Transverse colon (tissue), 4 donors: ENCODE results near the gene SF3B3. TPM values are rescaled to one million over a fixed set of nuclear protein-coding genes. Genes with fewer than 3 reads are reported as not detected.

Experiments used
- DNase-seq: peaks from one replicate; pipeline ENCODE4 v3.0.0-alpha.2; 2019
- H3K27ac ChIP-seq, 4 donors: fragments of 200-600 bp; sonication (generic); 2 replicates each; pipeline ENCODE4 v1.5.1; 2016 to 2018; ENCODE audit warnings: inconsistent platforms in 4 of 4
- H3K27me3 ChIP-seq: fragments of 200-600 bp; sonication (generic); 2 replicates; pipeline ENCODE4 v1.5.1; 2017; ENCODE audit warnings: inconsistent platforms
- H3K36me3 ChIP-seq, 4 donors: fragments of 200-600 bp; sonication (generic); 2 replicates each; pipeline ENCODE4 v1.5.1; 2017 to 2019; ENCODE audit warnings: inconsistent platforms in 4 of 4
- H3K4me1 ChIP-seq, 4 donors: fragments of 200-600 bp; sonication (generic); 2 replicates each; pipeline ENCODE4 v1.5.1; 2017 to 2020; ENCODE audit warnings: inconsistent platforms in 4 of 4
- H3K4me3 ChIP-seq, 4 donors: fragments of 200-600 bp; sonication (generic); 1 replicate in 1 of 4; 2 replicates in 3 of 4; pipeline versions ENCODE4 v1.5.1 to v1.6.1; 2017 to 2019; ENCODE audit warnings: inconsistent platforms in 4 of 4
- H3K9me3 ChIP-seq, 2 donors: fragments of 200-600 bp; sonication (generic); 2 replicates each; pipeline ENCODE4 v1.5.1; 2017 to 2019; ENCODE audit warnings: inconsistent platforms in 2 of 2
- EP300 ChIP-seq: sonication (generic); formaldehyde crosslinking; IDR thresholded peaks from one replicate; pipeline ENCODE4 v1.6.1; 2017; ENCODE audit warnings: antibody characterized with exemption, low read depth
- POLR2A ChIP-seq: fragments of 450-650 bp; IDR thresholded peaks from one replicate; pipeline ENCODE4 v1.6.1; 2016; ENCODE audit warnings: antibody characterized with exemption, mild to moderate bottlenecking, moderate library complexity
- POLR2AphosphoS5 ChIP-seq, 3 donors: sonication (generic); formaldehyde crosslinking; IDR thresholded peaks; one replicate each; pipeline ENCODE4 v1.6.1; 2016; ENCODE audit warnings: antibody characterized with exemption in 3 of 3
- WGBS, 2 donors: methylation state at CpG; one replicate each; pipeline ENCODE4 v1.1.5; 2018; ENCODE audit warnings: low coverage in 1 of 2; 5-methylcytosine and 5-hydroxymethylcytosine counted together
- in situ Hi-C, 4 donors: fragments of 200-750 bp; cut with MboI; loops; one replicate each; pipeline versions ENCODE4 v1.15.0 to v1.15.1; 2017; ENCODE audit warnings: low sequenced_read_pairs in 3 of 4, low pct_ligation_motif_present in 1 of 4, low pct_unique_long_range_greater_than_20kb in 1 of 4
- intact Hi-C: fragments of 100-400 bp; cut with DNase I; formaldehyde crosslinking; loops from one replicate; pipeline ENCODE4 v1.15.1; 2023; ENCODE audit warnings: low total_unique reads
- total RNA-seq, 4 donors: library from RNA; depleted of rRNA; stranded (reverse); fragments of >200 nt; gene quantifications; one replicate each; pipeline ENCODE4 v1.1.0, GENCODE V29; 2016
- TF ChIP-seq, protein P1 (sequence below), 5 experiments: fragments of 200-600 bp in 3 of 5; fragments of 450-650 bp in 2 of 5; sonication (generic) in 3 of 5; IDR thresholded peaks; 1 replicate in 2 of 5; 2 replicates in 3 of 5; pipeline ENCODE4 v1.5.1; 2016 to 2017; ENCODE audit warnings: antibody characterized with exemption in 5 of 5, inconsistent platforms in 3 of 5, mild to moderate bottlenecking in 2 of 5, moderate library complexity in 1 of 5

SF3B3 gene
- total RNA-seq, 4 donors from 2014 or later, result 59.5 to 135 (median 72.8) TPM

DNA sequence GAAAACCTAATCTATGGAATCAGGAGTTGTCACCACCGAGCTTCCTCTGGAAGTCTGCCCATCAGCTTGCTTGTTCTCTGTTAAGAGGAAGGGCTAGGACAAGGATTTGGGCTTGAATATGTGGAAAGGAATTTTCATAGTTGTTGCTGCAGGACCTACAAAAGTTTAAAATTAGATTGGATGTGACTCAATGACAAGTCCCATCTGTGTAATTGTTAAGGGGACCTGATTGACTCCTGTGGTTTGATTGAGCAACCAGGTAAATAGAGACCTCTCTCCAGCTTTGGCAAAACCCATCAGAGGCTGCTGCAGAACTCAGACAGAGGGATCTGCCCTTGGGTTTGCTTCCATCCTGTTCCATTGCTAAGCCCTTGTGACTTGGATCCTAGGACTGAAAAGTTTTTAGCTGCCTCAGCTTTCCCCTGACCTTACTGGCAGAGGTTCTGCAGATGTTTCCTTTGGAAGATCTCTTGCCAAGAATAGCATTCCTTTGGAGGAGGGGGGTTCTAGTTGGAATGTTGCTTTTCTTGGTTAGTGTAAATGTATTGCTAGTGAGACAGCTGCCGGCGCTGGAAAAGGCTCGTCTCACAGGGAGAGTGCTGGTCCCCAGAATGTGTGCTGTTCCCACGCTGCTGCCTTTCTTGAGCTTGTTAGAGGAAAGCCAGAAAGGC lies 50.0 kb downstream of the SF3B3 start:
- WGBS, 2 donors, result 36 to 55% methylated on average over 5 of the region's 5 CpGs
- H3K4me1 ChIP-seq, result peaks cover 20 to 40% (median 22%) of the 10 kb centered on the region in 4 donors
- no peaks in the 10 kb centered on the region for H3K9me3 ChIP-seq
- intact Hi-C loops (no loop called here), in situ Hi-C loops (no loop called here)
- peak; percentile 51 to 56 (median 55) for TF ChIP-seq POLR2AphosphoS5 (IDR thresholded peaks at IDR 0.05)
- no peak for TF ChIP-seq POLR2A
- no peak for TF ChIP-seq EP300
- TF ChIP-seq, protein P1, sequence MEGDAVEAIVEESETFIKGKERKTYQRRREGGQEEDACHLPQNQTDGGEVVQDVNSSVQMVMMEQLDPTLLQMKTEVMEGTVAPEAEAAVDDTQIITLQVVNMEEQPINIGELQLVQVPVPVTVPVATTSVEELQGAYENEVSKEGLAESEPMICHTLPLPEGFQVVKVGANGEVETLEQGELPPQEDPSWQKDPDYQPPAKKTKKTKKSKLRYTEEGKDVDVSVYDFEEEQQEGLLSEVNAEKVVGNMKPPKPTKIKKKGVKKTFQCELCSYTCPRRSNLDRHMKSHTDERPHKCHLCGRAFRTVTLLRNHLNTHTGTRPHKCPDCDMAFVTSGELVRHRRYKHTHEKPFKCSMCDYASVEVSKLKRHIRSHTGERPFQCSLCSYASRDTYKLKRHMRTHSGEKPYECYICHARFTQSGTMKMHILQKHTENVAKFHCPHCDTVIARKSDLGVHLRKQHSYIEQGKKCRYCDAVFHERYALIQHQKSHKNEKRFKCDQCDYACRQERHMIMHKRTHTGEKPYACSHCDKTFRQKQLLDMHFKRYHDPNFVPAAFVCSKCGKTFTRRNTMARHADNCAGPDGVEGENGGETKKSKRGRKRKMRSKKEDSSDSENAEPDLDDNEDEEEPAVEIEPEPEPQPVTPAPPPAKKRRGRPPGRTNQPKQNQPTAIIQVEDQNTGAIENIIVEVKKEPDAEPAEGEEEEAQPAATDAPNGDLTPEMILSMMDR (IDR thresholded peaks at IDR 0.05), result no peak
- no peaks in the 10 kb centered on the region for H3K27me3 ChIP-seq
- peaks cover 0 to 46% (median 22%) of the 10 kb centered on the region in 4 donors for H3K36me3 ChIP-seq
- H3K4me3 ChIP-seq, result no peak overlapping the region
- H3K27ac ChIP-seq, result peak overlapping the region; percentile 44 to 61 (median 55)
- DNase-seq, result no peak

DNA sequence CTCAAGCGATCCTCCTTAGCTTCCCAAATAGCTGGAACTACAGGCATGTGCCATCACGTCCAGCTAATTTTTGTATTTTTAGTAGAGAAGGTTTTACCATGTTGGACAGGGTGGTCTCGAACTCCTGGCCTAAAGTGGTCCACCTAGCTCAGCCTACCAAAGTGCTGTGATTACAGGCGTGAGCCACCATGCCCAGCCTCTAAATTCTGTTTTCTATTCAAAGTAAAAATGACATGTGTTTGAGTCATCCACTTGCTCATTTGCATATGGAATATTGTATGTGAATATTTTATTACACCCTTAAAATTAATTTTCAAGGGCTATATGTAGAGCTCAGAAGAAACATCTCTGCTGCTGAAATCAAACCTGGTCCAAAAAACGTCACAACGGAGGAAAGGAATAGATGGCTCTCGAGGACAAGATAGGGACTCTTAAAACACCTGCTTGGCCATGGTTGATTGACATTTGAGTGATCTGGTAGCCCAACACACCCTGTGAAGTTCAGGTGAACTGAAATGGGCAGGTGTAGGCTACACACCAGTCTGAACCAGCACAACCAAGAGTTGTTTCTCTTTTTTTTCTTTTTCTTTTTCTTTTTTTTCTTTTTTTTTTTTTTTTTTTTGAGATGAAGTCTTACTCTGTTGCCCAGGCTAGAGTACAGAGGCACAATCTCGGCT lies 51.1 kb downstream of the SF3B3 start:
- no peak for TF ChIP-seq EP300
- TF ChIP-seq, protein P1 (IDR thresholded peaks at IDR 0.05), result no peak
- TF ChIP-seq POLR2AphosphoS5 (IDR thresholded peaks at IDR 0.05), result no peak
- TF ChIP-seq POLR2A, result no peak
- intact Hi-C loops, result no loop called here
- in situ Hi-C loops, result no loop called here
- Histone ChIP-seq H3K36me3 (peaks cover 0 to 35% (median 17%) of the 10 kb centered on the region in 4 donors), H3K27me3 (no peaks in the 10 kb centered on the region), H3K4me1 (peaks cover 25 to 44% (median 27%) of the 10 kb centered on the region in 4 donors), H3K9me3 (no peaks in the 10 kb centered on the region), H3K27ac (peak overlapping the region; percentile 44 to 61 (median 55)), H3K4me3 (no peak overlapping the region)
- 88% methylated on average over 5 to 8 of the region's 8 CpGs for WGBS, 2 donors
- no peak for DNase-seq

DNA sequence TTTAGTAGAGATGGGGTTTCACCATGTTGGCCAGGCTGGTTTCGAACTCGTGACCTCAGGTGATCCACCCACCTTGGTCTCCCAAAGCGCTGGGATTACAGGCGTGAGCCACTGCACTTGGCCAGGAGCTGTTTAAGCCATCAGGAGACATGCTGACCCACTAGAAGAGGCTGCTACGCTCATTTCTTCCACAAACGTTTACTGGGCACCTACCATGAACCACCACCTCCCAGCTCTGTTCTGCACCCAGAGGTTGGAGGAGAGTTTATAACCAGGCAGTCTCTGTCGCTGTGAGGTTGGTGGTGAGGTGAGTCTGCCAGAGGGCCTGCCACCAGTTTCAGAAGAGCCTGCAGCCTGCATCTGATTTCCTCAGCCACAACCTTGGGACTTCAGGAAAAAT lies 51.8 kb downstream of the SF3B3 start:
- Histone ChIP-seq H3K27ac (peak overlapping the region in 1 of 4 donors; percentile 59), H3K4me1 (peaks cover 25 to 51% (median 30%) of the 10 kb centered on the region in 4 donors), H3K36me3 (peaks cover 0 to 29% (median 14%) of the 10 kb centered on the region in 4 donors), H3K27me3 (no peaks in the 10 kb centered on the region), H3K9me3 (no peaks in the 10 kb centered on the region), H3K4me3 (no peak overlapping the region)
- intact Hi-C loops, result no loop called here
- no peak for DNase-seq
- in situ Hi-C loops, result no loop called here
- WGBS, 2 donors, result 91% methylated on average over 7 of the region's 7 CpGs; no CpG with 5 or more reads in 1 of the 2 donors
- no peak for TF ChIP-seq EP300
- TF ChIP-seq, protein P1 (IDR thresholded peaks at IDR 0.05), result no peak
- no peak for TF ChIP-seq POLR2AphosphoS5 (IDR thresholded peaks at IDR 0.05)
- TF ChIP-seq POLR2A, result no peak

DNA sequence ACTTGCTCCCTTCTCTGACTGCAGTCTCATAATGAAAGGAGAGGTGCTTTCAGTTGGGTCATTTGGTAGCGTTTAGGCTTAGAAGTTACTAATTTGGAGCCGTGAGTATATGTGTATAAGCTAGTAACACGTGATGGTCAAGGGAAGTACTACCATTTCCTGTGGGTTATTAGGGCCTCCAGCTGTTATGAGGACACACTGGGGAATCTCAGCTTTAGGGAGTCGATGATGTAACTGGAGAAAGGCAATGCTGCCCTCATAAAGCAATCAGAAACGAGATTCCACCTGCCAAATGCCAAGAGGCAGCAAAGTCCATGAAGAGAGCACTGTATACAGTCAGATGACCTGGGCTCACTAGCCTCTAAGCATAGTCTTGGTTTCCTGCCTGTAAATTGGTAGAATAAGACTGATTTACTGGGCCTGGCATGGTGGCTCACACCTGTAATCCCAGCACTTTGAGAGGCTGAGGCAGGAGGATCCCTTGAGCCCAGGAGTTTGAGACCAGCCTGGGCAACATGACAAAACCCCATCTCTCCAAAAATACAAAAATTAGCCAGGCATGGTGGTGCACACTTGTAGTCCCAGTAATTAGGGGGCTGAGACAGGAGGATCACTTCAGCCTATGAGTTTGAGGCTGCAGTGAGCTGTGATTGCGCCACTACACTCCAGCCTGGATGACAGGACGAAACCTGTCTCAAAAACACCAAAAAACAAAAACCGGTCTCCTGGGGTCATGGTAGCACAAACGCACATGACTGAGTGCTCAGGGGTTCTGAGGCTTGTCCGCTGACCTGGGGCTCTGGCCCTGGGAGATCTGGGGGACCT lies 53.0 kb downstream of the SF3B3 start:
- Histone ChIP-seq H3K4me3 (no peak overlapping the region), H3K36me3 (peaks cover 0 to 16% (median 8%) of the 10 kb centered on the region in 4 donors), H3K9me3 (no peaks in the 10 kb centered on the region), H3K27ac (peak overlapping the region; percentile 43 to 59 (median 54)), H3K27me3 (no peaks in the 10 kb centered on the region), H3K4me1 (peaks cover 25 to 51% (median 30%) of the 10 kb centered on the region in 4 donors)
- WGBS, 2 donors, result 40 to 48% methylated on average over 4 to 10 of the region's 10 CpGs
- intact Hi-C loops (no loop called here), in situ Hi-C loops (no loop called here)
- no peak for TF ChIP-seq EP300
- TF ChIP-seq POLR2AphosphoS5 (IDR thresholded peaks at IDR 0.05), result peak in 2 of 3 donors; percentile 47
- TF ChIP-seq, protein P1 (IDR thresholded peaks at IDR 0.05), result no peak
- TF ChIP-seq POLR2A, result no peak
- peak; percentile 33 for DNase-seq
